Activated CD8-positive, alpha-beta memory T cell treated with anti-CD3 and anti-CD28 coated beads, Interleukin-2, amount 10 ng/mL, durations not matched to agents 7 days and 5 days (primary cell): Measurements from ENCODE around the gene PTPRD. TPM values are rescaled to one million over a fixed set of nuclear protein-coding genes. Genes with fewer than 3 reads are reported as not detected.

Experiments
- ATAC-seq: fragments of 150-1000 bp; cut with Tn5 transposase; one replicate; pipeline ENCODE4 v1.10.0; 2021; ENCODE audit warnings: moderate library complexity
- CTCF ChIA-PET: fragments of 350-600 bp; sonication (Branson Sonifier 250); formaldehyde crosslinking; loops from one replicate; lab custom pipeline; 2021; ENCODE audit warnings: antibody characterized with exemption; lab: Charles Lee
- DNase-seq: peaks from one replicate; pipeline ENCODE4 v3.0.0-alpha.2; 2020
- H3K27ac Mint-ChIP-seq: one replicate; pipeline ENCODE4 v1.8.0; 2021; ENCODE audit warnings: mild to moderate bottlenecking, mixed read lengths
- H3K27me3 Mint-ChIP-seq: one replicate; pipeline ENCODE4 v1.8.0; 2021; ENCODE audit warnings: mixed read lengths
- H3K36me3 Mint-ChIP-seq: one replicate; pipeline ENCODE4 v1.8.0; 2021; ENCODE audit warnings: mild to moderate bottlenecking, mixed read lengths
- H3K4me1 Mint-ChIP-seq: one replicate; pipeline ENCODE4 v1.8.0; 2021; ENCODE audit warnings: mixed read lengths
- H3K4me3 Mint-ChIP-seq: one replicate; pipeline ENCODE4 v1.8.0; 2021; ENCODE audit warnings: mild to moderate bottlenecking, moderate library complexity, mixed read lengths
- H3K9me3 Mint-ChIP-seq: one replicate; pipeline ENCODE4 v1.8.0; 2022; ENCODE audit warnings: low read depth, mixed read lengths
- total RNA-seq, 2 experiments: library from RNA; stranded (reverse); gene quantifications; one replicate each; pipeline ENCODE4 v1.2.3, GENCODE V29; 2021

Gene PTPRD
- total RNA-seq, 2 experiments from 2014 or later: 0.07 TPM; not detected in 1

- H3K4me1 Mint-ChIP-seq: no peaks in the 10 kb centered on the region
- DNase-seq (no peak), ATAC-seq (no peak)
- no peaks in the 10 kb centered on the region for H3K27me3 Mint-ChIP-seq
- no peak overlapping the region for H3K27ac Mint-ChIP-seq
- CTCF ChIA-PET: no interaction called here
- H3K9me3 Mint-ChIP-seq: peaks cover 16% of the 10 kb centered on the region
- no peaks in the 10 kb centered on the region for H3K36me3 Mint-ChIP-seq
- H3K4me3 Mint-ChIP-seq: no peak overlapping the region
Observed at GRCh38 chr9:10079284-10079964, 533.4 kb downstream of the PTPRD start.

GRCh38 chr9:10071579-10071978 lies 541.2 kb downstream of the PTPRD start:
- CTCF ChIA-PET: interaction anchor here (1.6 to 1.7 kb wide), 2 partner anchors 10 to 12 kb away, joined by 4 to 8 read pairs; no protein-coding TSS in a partner anchor
- Mint-ChIP-seq H3K36me3 (no peaks in the 10 kb centered on the region), H3K27ac (no peak overlapping the region), H3K9me3 (peaks cover 10% of the 10 kb centered on the region), H3K4me1 (no peaks in the 10 kb centered on the region), H3K4me3 (no peak overlapping the region), H3K27me3 (no peaks in the 10 kb centered on the region)
- ATAC-seq (no peak), DNase-seq (no peak)

GRCh38 chr9:10062629-10063395 lies 550.0 kb downstream of the PTPRD start:
- ATAC-seq (no peak), DNase-seq (no peak)
- H3K27me3 Mint-ChIP-seq: no peaks in the 10 kb centered on the region
- H3K36me3 Mint-ChIP-seq: no peaks in the 10 kb centered on the region
- H3K27ac Mint-ChIP-seq: no peak overlapping the region
- CTCF ChIA-PET: interaction anchor here (1.3 to 1.4 kb wide), 2 partner anchors 9 to 10 kb away, joined by 3 to 4 read pairs; no protein-coding TSS in a partner anchor
- no peak overlapping the region for H3K4me3 Mint-ChIP-seq
- no peaks in the 10 kb centered on the region for H3K9me3 Mint-ChIP-seq
- H3K4me1 Mint-ChIP-seq: no peaks in the 10 kb centered on the region

- CTCF ChIA-PET: interaction anchor here (1.2 to 1.9 kb wide), 2 partner anchors 14 to 16 kb away, joined by 3 to 8 read pairs; no protein-coding TSS in a partner anchor
- H3K4me3 Mint-ChIP-seq: no peak overlapping the region
- no peaks in the 10 kb centered on the region for H3K9me3 Mint-ChIP-seq
- no peak for ATAC-seq
- DNase-seq: no peak
- H3K27ac Mint-ChIP-seq: no peak overlapping the region
- no peaks in the 10 kb centered on the region for H3K4me1 Mint-ChIP-seq
- H3K36me3 Mint-ChIP-seq: no peaks in the 10 kb centered on the region
- no peaks in the 10 kb centered on the region for H3K27me3 Mint-ChIP-seq
Observed at GRCh38 chr9:10059044-10059443, 553.8 kb downstream of the PTPRD start.

GRCh38 chr9:10055886-10056395 lies 556.9 kb downstream of the PTPRD start:
- Mint-ChIP-seq H3K4me3 (no peak overlapping the region), H3K27me3 (no peaks in the 10 kb centered on the region), H3K27ac (no peak overlapping the region), H3K9me3 (no peaks in the 10 kb centered on the region), H3K36me3 (no peaks in the 10 kb centered on the region), H3K4me1 (no peaks in the 10 kb centered on the region)
- ATAC-seq (no peak), DNase-seq (no peak)
- CTCF ChIA-PET: no interaction called here

GRCh38 chr9:10054456-10054855 lies 558.3 kb downstream of the PTPRD start:
- H3K9me3 Mint-ChIP-seq: peaks cover 3% of the 10 kb centered on the region
- no peak overlapping the region for H3K27ac Mint-ChIP-seq
- CTCF ChIA-PET: no interaction called here
- H3K27me3 Mint-ChIP-seq: no peaks in the 10 kb centered on the region
- DNase-seq: no peak
- no peaks in the 10 kb centered on the region for H3K36me3 Mint-ChIP-seq
- H3K4me3 Mint-ChIP-seq: no peak overlapping the region
- ATAC-seq: no peak
- no peaks in the 10 kb centered on the region for H3K4me1 Mint-ChIP-seq

GRCh38 chr9:10052916-10053315 lies 559.9 kb downstream of the PTPRD start:
- DNase-seq: no peak
- H3K27ac Mint-ChIP-seq: no peak overlapping the region
- no peak for ATAC-seq
- no peaks in the 10 kb centered on the region for H3K36me3 Mint-ChIP-seq
- peaks cover 3% of the 10 kb centered on the region for H3K9me3 Mint-ChIP-seq
- CTCF ChIA-PET: interaction anchor here (1.5 kb wide), 1 partner anchor 10 kb away, joined by 3 read pairs; no protein-coding TSS in a partner anchor
- H3K4me1 Mint-ChIP-seq: no peaks in the 10 kb centered on the region
- H3K27me3 Mint-ChIP-seq: no peaks in the 10 kb centered on the region
- no peak overlapping the region for H3K4me3 Mint-ChIP-seq

- Mint-ChIP-seq H3K4me3 (no peak overlapping the region), H3K9me3 (peaks cover 3% of the 10 kb centered on the region), H3K27ac (no peak overlapping the region), H3K36me3 (no peaks in the 10 kb centered on the region), H3K4me1 (no peaks in the 10 kb centered on the region), H3K27me3 (no peaks in the 10 kb centered on the region)
- CTCF ChIA-PET: interaction anchor here (1.5 kb wide), 1 partner anchor 11 kb away, joined by 3 read pairs; no protein-coding TSS in a partner anchor
- ATAC-seq (no peak), DNase-seq (no peak)
Observed at GRCh38 chr9:10052181-10052580, 560.6 kb downstream of the PTPRD start.

- Mint-ChIP-seq H3K4me3 (no peak overlapping the region), H3K27ac (no peak overlapping the region), H3K36me3 (no peaks in the 10 kb centered on the region), H3K27me3 (no peaks in the 10 kb centered on the region), H3K4me1 (no peaks in the 10 kb centered on the region), H3K9me3 (peaks cover 3% of the 10 kb centered on the region)
- DNase-seq (no peak), ATAC-seq (no peak)
- CTCF ChIA-PET: no interaction called here
Observed at GRCh38 chr9:10050016-10050415, 562.8 kb downstream of the PTPRD start.

GRCh38 chr9:10048994-10049393 lies 563.8 kb downstream of the PTPRD start:
- peaks cover 3% of the 10 kb centered on the region for H3K9me3 Mint-ChIP-seq
- H3K27ac Mint-ChIP-seq: no peak overlapping the region
- no peaks in the 10 kb centered on the region for H3K4me1 Mint-ChIP-seq
- no peaks in the 10 kb centered on the region for H3K27me3 Mint-ChIP-seq
- DNase-seq: no peak
- CTCF ChIA-PET: no interaction called here
- ATAC-seq: no peak
- no peak overlapping the region for H3K4me3 Mint-ChIP-seq
- no peaks in the 10 kb centered on the region for H3K36me3 Mint-ChIP-seq

- ATAC-seq (no peak), DNase-seq (no peak)
- Mint-ChIP-seq H3K36me3 (no peaks in the 10 kb centered on the region), H3K27ac (no peak overlapping the region), H3K9me3 (peaks cover 3% of the 10 kb centered on the region), H3K27me3 (no peaks in the 10 kb centered on the region), H3K4me3 (no peak overlapping the region), H3K4me1 (no peaks in the 10 kb centered on the region)
- CTCF ChIA-PET: no interaction called here
Observed at GRCh38 chr9:10045598-10045997, 567.2 kb downstream of the PTPRD start.

- ATAC-seq: no peak
- H3K27me3 Mint-ChIP-seq: no peaks in the 10 kb centered on the region
- H3K4me3 Mint-ChIP-seq: no peak overlapping the region
- H3K9me3 Mint-ChIP-seq: peaks cover 2% of the 10 kb centered on the region
- no peaks in the 10 kb centered on the region for H3K36me3 Mint-ChIP-seq
- H3K4me1 Mint-ChIP-seq: no peaks in the 10 kb centered on the region
- CTCF ChIA-PET: interaction anchor here (1.3 kb wide), 1 partner anchor 18 kb away, joined by 3 read pairs; no protein-coding TSS in a partner anchor
- H3K27ac Mint-ChIP-seq: no peak overlapping the region
- DNase-seq: no peak
Observed at GRCh38 chr9:10041726-10042229, 571.0 kb downstream of the PTPRD start.

- Mint-ChIP-seq H3K4me1 (no peaks in the 10 kb centered on the region), H3K9me3 (peaks cover 2% of the 10 kb centered on the region), H3K36me3 (no peaks in the 10 kb centered on the region), H3K4me3 (no peak overlapping the region), H3K27ac (no peak overlapping the region), H3K27me3 (no peaks in the 10 kb centered on the region)
- no peak for ATAC-seq
- CTCF ChIA-PET: no interaction called here
- no peak for DNase-seq
Observed at GRCh38 chr9:10036095-10036494, 576.7 kb downstream of the PTPRD start.
